GDM1 (cell line): Measurements from ENCODE around the gene SLCO3A1.

Experiments used
- DNase-seq: peaks from one replicate; lab custom pipeline; 2025; lab: John Stamatoyannopoulos, UW

The SLCO3A1 gene

DNA sequence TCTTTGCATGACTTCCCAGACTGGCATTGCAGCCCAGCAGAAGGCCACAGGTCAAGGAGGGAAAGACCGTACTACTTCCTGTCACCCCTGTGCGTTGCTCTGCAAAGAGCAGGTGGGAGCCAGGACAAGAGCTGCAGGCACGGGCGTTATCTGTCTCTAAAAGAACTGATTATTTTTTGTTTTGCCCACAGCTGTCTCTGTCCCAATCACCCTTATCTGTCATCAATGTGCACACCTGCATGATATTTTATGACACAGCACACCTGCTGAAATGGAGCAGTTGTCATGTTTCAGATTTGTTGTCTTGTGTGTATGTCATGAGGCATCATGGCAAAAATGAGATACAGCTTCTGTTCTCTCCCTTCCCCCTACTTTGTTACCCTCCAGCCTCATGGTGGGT lies 58.8 kb downstream of the SLCO3A1 start:
- DNase-seq = no peak

GRCh38 chr15:91913560-91913959 lies 60.1 kb downstream of the SLCO3A1 start:
- DNase-seq = no peak

GRCh38 chr15:91915576-91915975 lies 62.1 kb downstream of the SLCO3A1 start:
- no peak for DNase-seq

GRCh38 chr15:91916051-91916450 lies 62.5 kb downstream of the SLCO3A1 start:
- no peak for DNase-seq

DNA sequence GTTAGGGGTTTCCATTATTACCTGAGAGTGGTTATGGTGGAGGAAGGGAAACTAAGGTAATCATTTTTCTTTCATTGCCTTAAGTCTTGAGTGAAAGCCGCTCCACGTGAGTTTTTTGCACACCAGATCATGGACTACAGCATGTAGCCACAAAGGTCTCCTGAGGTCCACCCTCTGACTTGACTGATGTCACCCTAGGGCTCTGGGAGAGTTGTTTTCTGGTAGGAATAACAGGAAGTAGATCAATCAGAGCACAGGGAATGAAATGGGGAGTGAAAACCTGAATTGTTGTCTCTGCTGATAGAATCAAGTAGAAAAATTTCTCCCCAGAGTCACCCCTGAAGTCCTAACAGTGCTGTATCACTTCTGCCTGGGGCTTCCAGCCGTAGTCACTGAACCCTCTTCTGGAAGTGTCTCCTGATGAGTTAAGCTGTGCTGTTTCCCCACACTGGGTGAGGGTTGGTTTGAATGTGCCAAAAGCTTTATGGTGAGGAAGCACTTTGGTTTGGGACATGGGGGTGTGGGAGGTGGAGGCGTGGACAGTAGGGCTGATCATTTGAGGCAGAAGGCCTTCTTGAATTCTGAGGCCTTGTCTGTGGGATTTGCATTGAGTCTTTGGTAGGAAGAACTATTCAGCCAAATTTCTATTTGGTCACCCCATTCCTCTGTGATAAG lies 64.3 kb downstream of the SLCO3A1 start:
- DNase-seq = no peak

DNA sequence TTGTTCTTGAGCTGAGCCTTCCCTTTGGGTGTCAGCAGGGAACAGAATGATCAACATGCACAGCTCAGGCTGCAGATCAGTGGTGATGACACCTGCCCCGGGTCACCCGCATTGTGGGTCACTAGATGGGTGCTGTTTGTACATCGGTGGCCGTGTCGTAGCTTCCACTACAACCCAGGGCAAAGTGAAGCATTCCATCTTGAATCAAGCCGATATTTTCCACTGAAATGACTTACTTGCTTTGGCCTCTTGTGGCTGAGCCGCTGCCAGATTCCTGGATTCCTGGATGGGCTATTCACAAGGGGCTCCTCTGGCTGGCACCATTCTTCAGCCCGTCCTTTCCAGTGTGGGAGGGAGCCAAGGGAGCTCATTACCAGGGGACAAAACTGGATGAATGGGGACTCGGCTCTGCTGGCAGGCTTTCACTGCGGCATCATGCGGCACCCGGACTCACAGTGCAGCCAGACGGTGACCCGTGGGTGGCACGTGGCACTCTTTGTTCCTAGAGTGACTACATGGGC lies 65.6 kb downstream of the SLCO3A1 start:
- DNase-seq = no peak

DNA sequence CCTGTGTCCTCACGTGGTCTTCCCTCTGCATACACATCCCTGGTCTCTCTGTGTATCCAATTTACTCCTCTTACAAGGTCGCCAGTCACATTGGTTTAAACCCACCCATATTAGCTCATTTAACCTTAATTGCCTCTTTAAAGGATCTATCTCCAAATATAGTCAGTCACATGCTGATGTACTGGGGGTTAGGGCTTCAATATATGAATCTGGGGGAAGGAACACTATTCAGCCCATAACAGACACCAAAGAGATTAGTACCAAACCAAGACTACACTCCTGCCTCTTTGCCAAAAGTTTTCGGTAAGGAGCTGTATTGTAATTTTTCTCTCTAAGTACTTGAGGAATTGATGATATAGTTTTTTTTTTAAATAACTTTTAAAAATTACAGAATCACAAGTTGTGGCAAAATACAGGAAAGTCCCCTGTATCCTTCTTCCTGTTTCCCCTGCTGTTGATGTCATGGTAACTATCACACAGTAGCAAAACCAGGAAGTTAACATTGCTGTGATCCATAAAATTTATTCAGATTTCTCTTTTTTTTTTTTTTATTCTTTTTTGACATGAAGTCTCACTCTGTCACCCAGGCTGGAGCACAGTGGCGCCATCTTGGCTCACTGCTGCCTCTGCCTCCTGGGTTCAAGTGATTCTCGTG lies 67.8 kb downstream of the SLCO3A1 start:
- no peak for DNase-seq

- no peak for DNase-seq
Measured at GRCh38 chr15:91921843-91922198, 68.3 kb downstream of the SLCO3A1 start.

DNA sequence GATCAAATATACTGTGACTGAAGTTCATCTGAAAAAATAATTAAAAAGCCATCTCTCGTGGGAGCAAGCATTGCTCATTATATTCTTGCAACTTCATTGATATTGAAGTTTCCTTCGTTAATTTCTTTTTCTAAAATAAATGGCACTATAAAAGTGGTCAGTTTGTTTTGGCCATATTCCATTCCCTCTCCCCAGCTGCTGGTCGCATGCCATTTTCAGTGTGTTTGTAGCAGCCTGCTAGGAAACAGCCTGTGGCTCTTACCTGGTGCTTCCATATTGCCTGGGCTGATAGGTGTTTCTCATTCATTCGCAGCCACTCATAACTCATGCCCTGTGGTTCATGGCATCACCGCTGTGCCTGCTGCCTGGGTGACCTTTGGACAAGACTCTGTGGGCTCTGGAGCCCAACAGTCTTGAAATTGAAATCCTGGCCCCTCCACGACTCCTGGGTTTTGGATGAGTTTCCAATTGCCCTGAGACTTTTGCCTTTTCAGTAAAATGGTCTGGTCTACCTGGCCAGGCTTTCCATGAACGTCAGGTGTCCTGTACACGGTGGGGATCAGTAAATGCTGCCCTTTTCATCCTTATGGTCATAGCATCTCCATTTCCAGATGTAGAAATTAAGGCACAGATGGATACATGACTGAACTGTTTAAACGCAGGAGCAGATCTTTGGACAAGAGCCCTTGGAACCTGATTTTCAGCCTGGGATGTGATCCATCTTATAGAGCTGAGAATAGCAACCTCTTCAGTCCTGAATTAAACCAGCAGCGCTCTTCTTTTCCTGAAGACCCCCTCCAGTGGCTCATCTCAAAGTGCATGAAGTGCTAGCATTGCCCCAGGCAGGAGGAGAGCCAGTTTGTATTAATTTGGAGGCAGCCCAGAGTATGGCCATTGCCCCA lies 69.4 kb downstream of the SLCO3A1 start:
- no peak for DNase-seq

DNA sequence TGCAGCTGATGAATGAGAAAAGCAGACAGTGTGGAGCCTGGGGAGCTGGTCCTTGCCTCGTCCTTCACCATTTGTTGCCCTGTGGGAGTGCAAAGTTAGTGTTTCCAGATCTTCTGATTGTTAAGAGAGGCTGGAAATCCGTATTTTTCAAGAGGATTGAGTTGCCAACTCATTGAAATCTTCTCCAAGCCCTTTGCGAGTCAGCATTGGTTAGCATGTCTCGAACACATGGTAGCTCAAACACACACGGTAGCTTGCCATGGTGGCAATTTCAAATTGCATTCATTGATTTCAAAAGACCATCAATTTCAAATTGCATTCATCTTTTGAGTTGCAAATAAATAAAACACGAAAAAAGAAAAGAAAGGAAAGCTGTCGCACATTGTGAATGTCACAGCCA lies 70.7 kb downstream of the SLCO3A1 start:
- DNase-seq = no peak

GRCh38 chr15:91924837-91925495 lies 71.5 kb downstream of the SLCO3A1 start:
- DNase-seq = no peak

GRCh38 chr15:91925794-91926193 lies 72.3 kb downstream of the SLCO3A1 start:
- no peak for DNase-seq

GRCh38 chr15:91926908-91927270 lies 73.4 kb downstream of the SLCO3A1 start:
- no peak for DNase-seq

DNA sequence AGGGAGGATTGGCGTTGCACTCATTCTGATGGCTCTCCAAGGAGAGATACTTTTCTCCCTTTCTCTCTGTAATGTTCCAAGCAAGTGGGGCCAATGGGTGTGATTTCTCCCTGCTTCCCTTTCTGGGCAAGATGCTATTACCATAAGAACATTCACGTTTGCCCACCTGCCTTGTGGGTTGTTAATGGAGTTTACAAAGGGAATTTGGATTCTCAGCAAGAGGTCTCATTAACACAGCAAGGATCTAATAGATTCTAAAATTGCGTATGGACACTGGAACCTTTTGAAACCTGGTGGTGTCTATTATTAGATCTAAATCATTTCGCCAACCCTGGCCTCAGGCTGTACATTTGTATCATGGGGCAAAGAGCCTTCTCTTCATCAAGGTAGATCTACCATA lies 74.1 kb downstream of the SLCO3A1 start:
- DNase-seq = no peak

GRCh38 chr15:91928675-91929074 lies 75.2 kb downstream of the SLCO3A1 start:
- DNase-seq = no peak

- DNase-seq = no peak
Measured at GRCh38 chr15:91929509-91929908, 76.0 kb downstream of the SLCO3A1 start.

DNA sequence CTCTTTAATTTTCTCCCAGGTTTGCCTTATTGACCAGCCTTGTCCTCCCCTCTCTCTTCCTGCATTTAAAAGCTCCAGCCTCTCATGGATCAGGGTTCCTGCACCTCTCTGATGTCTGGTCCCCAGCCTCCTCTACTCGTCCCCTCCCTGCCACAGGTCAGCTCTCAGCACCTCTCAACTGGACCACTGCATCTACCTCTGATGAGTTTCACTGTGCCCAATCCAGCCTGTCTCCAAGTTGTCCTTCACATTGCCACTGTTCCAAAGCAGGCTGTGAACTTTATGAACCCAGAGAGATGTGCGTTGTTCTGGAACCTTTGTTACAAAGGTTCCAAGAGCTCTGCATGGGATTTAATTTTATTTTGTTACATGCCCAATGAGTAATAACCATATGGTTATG lies 76.6 kb downstream of the SLCO3A1 start:
- DNase-seq = no peak

DNA sequence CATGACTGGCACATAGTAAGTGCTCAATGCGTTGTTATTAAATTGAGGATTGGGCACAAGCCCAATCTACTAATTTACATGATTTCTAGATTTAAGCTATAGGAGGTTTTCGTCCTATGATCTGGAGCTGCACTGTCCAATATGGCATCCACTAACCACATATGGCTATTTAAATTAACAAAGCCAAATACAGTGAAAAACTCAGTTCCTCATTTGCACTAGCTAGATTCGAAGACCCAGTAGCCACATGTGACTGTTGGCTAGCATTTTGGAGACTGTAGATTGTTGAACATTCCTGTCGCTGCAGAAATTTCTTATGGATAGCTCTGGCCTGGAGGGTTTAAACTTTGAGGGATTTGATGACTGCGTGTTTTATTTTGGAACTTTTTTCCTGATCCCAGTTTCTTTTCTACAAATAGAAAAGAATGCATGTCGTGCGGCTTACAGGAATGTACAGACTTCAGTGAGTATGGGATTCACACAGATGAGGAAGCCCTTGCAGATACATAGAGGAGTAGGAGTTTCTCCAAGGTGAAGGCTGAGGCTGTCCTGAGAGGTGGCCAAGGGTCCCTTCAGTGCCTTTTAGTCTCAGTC lies 82.8 kb downstream of the SLCO3A1 start:
- DNase-seq = no peak

GRCh38 chr15:91936927-91937326 lies 83.4 kb downstream of the SLCO3A1 start:
- no peak for DNase-seq

GRCh38 chr15:91938136-91938535 lies 84.6 kb downstream of the SLCO3A1 start:
- no peak for DNase-seq

DNA sequence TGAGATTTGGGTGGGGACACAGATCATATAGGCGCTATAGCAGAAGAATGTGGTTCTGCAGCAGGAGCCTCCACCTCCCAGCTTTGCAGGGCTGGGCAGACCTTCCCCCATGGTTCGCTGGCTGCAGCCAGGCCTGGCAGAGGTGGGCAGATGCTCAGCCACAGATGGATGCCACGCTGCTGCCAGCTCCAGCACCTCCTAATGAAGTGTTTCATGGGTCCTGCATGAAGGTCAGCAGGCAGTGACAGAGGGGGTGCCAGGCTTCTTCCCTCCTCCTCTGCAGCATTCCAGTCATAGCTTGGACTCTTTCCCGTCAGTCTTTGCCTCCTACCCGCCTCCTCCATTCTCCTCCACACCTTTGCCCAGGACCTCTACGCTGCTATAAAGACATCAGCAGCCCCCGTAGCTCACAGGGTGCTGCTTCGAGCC lies 85.9 kb downstream of the SLCO3A1 start:
- no peak for DNase-seq
